ENCODE results near the gene ZFC3H1. TPM values are rescaled to one million over a fixed set of nuclear protein-coding genes. Genes with fewer than 3 reads are reported as not detected.

ZFC3H1 gene
- total and polyA plus RNA-seq, 2 of the 4 experiments (the other 2 are of a cell fraction), result 16.8 to 23.3 TPM

GRCh38 chr12:71662849-71663560 is 643 bp downstream of the ZFC3H1 start:
- CTCF ChIA-PET, result interaction anchor here (0.7 to 2.0 kb wide), 3 partner anchors 26 to 183 kb away, joined by 3 to 10 read pairs (median 3); no protein-coding TSS in a partner anchor
- in situ Hi-C loops (cut with MboI; ENCODE audit: low sequenced_read_pairs), result loop anchor here (10.0 to 25.0 kb wide), 2 partner anchors 92 to 599 kb away; partner anchors contain the start of genes RAB21 and TRHDE

More at GRCh38 chr12:71662849-71663560, 643 bp downstream of the ZFC3H1 start:
- peak overlapping the region; percentile 94 for H2AK5ac ChIP-seq (ENCODE audit: low read depth, low read length)
- H2BK120ac ChIP-seq (ENCODE audit: low read depth, low read length), result peak overlapping the region; percentile 68
- H4K20me1 ChIP-seq (ENCODE audit: insufficient read depth, low read length), result peaks cover 23% of the 10 kb centered on the region
- peak overlapping the region; percentile 95 for H3K9ac ChIP-seq (ENCODE audit: low read depth, low read length)
- H3K27ac ChIP-seq (ENCODE audit: insufficient read depth, low read length), result peak overlapping the region; percentile 95
- H2AFZ ChIP-seq (replicated peaks; ENCODE audit: low read length, poor library complexity), result peak overlapping the region; percentile 90
- no peak overlapping the region for H2BK20ac ChIP-seq (ENCODE audit: low read depth, low read length)
- peak overlapping the region; percentile 68 for H3K4me3 ChIP-seq (ENCODE audit: insufficient read depth, low read depth, low read length)
- H3K4ac ChIP-seq (ENCODE audit: low read depth, low read length), result peak overlapping the region; percentile 94
- ATAC-seq (ENCODE audit: low read depth) (peak; percentile 18), DNase-seq (peak; percentile 69)
- POLR2A ChIA-PET (ENCODE audit: unreplicated experiment), result interaction anchor here (0.6 to 0.8 kb wide), 3 partner anchors 9 to 252 kb away, joined by 3 to 4 read pairs (median 3); no protein-coding TSS in a partner anchor
- intact Hi-C loops (cut with micrococcal nuclease), result loop anchor here (5.0 kb wide), 1 partner anchor 84 kb away; no protein-coding TSS in a partner anchor
- peak overlapping the region; percentile 86 for H3K4me2 ChIP-seq (ENCODE audit: low read depth, low read length)
- H3K18ac ChIP-seq (ENCODE audit: low read depth, low read length), result peak overlapping the region; percentile 62
- H3K23ac ChIP-seq (ENCODE audit: low read depth, low read length), result peak overlapping the region; percentile 99
- no peaks in the 10 kb centered on the region for H3K27me3 ChIP-seq (ENCODE audit: control insufficient read depth, insufficient read depth, low read length)
- peak overlapping the region; percentile 45 to 79 for H4K8ac ChIP-seq (ENCODE audit: low read depth in 2 of 2, low read length in 2 of 2)
- peak overlapping the region; percentile 56 for H4K91ac ChIP-seq (ENCODE audit: insufficient read depth, low read depth, low read length)
- no peaks in the 10 kb centered on the region for H3K9me1 ChIP-seq (ENCODE audit: insufficient read depth, low read length)
- TSS peak; percentile 57 for BruUV-seq (replicated peaks)
- H3K14ac ChIP-seq (replicated peaks; ENCODE audit: low read depth, low read length), result peak overlapping the region; percentile 88
- peak; percentile 90 for TF ChIP-seq BHLHE40 (IDR thresholded peaks at IDR 0.05; ENCODE audit: low read depth, low read length)
- no peak for TF ChIP-seq RCOR1 (IDR thresholded peaks at IDR 0.05; ENCODE audit: insufficient replicate concordance, low read length)
- no peak for TF ChIP-seq SMC3 (IDR thresholded peaks at IDR 0.05; ENCODE audit: low read depth, low read length)
- peak; percentile 86 for TF ChIP-seq POLR2A (IDR thresholded peaks at IDR 0.05; ENCODE audit: low read depth, low read length)
- no peak for TF ChIP-seq RAD21 (IDR thresholded peaks at IDR 0.05; ENCODE audit: low read length)
- TF ChIP-seq MXI1 (IDR thresholded peaks at IDR 0.05; ENCODE audit: borderline replicate concordance, low read depth, low read length), result 0 out of 2 replicates have a peak, but pooled peaks have one; percentile 13
- no peaks in the 10 kb centered on the region for H3K9me3 ChIP-seq (ENCODE audit: control insufficient read depth, insufficient read depth, low read length)
- H2AK9ac ChIP-seq (replicated peaks; ENCODE audit: low read depth, low read length, poor library complexity), result peak overlapping the region; percentile 99
- H2BK15ac ChIP-seq (ENCODE audit: low read depth, low read length), result 0 out of 3 replicates have a peak overlapping the region, but pooled peaks have one; percentile 44
- dilution Hi-C loops (cut with HindIII; ENCODE audit: low sequenced_read_pairs, unreplicated experiment), result no loop called here
- peaks cover 8 to 24% of the 10 kb centered on the region in 2 experiments; a peak in 3 of 4 replicates for H3K79me1 ChIP-seq (ENCODE audit: low read depth in 1 of 2, low read length in 2 of 2)
- peak overlapping the region; percentile 72 for H3K56ac ChIP-seq (ENCODE audit: extremely low read depth, insufficient read depth, low read length)
- H3K36me3 ChIP-seq (ENCODE audit: control insufficient read depth, insufficient read depth, low read length), result peaks cover 9% of the 10 kb centered on the region
- H4K5ac ChIP-seq (ENCODE audit: low read depth, low read length), result peak overlapping the region; percentile 44
- H3K4me1 ChIP-seq (ENCODE audit: control insufficient read depth, insufficient read depth, low read length), result no peaks in the 10 kb centered on the region
- WGBS, 2 experiments (ENCODE audit: extremely low coverage in 2 of 2, insufficient read length in 1 of 2), result 0% methylated on average over 25 of the region's 53 CpGs; no CpG with 5 or more reads in 1 of the 2 experiments
- H2BK5ac ChIP-seq (ENCODE audit: low read depth, low read length, poor library complexity, severe bottlenecking), result peak overlapping the region; percentile 90

Data from IMR-90 (cell line).